ENCODE results near the gene NSD1.

- TF ChIP-seq CTCF (IDR thresholded peaks at IDR 0.05) = no peak
- TF ChIP-seq POLR2AphosphoS5 (IDR thresholded peaks at IDR 0.05) = peak; percentile 27
Measured at GRCh38 chr5:177311723-177312648, 178.4 kb downstream of the NSD1 start, which contains the start of gene MXD3.

All from gastroesophageal sphincter (tissue), 3 donors.